HEK293 (cell line): ENCODE data around the gene DRD5.

Source experiments
- REST ChIP-seq: fragments of 450-650 bp; formaldehyde crosslinking; IDR thresholded peaks from 2 replicates; pipeline ENCODE4 v1.5.1; 2016; ENCODE audit warnings: missing biosample characterization, missing genetic modification characterization
- ZFP3 ChIP-seq: fragments of 450-650 bp; formaldehyde crosslinking; IDR thresholded peaks from 2 replicates; pipeline ENCODE4 v1.5.1; 2016; ENCODE audit warnings: low read depth, missing biosample characterization, missing genetic modification characterization
- ZNF830 ChIP-seq: fragments of 450-650 bp; IDR thresholded peaks from 2 replicates; pipeline ENCODE4 v1.5.0; 2018; ENCODE audit warnings: missing biosample characterization, missing genetic modification characterization, low read depth, mild to moderate bottlenecking, moderate library complexity

- TF ChIP-seq ZNF830 (tag by site-specific recombination) (no peak), REST (no peak), ZFP3 (no peak)
Measured at GRCh38 chr4:9773471-9773870, 8.0 kb upstream of the DRD5 start.
